HS-5 (cell line): Measurements from ENCODE around the gene GPR137.

Source experiments
- DNase-seq: peaks from one replicate; pipeline ENCODE4 v3.0.0-alpha.2; 2012; ENCODE audit warnings: low read depth

Gene GPR137

DNA sequence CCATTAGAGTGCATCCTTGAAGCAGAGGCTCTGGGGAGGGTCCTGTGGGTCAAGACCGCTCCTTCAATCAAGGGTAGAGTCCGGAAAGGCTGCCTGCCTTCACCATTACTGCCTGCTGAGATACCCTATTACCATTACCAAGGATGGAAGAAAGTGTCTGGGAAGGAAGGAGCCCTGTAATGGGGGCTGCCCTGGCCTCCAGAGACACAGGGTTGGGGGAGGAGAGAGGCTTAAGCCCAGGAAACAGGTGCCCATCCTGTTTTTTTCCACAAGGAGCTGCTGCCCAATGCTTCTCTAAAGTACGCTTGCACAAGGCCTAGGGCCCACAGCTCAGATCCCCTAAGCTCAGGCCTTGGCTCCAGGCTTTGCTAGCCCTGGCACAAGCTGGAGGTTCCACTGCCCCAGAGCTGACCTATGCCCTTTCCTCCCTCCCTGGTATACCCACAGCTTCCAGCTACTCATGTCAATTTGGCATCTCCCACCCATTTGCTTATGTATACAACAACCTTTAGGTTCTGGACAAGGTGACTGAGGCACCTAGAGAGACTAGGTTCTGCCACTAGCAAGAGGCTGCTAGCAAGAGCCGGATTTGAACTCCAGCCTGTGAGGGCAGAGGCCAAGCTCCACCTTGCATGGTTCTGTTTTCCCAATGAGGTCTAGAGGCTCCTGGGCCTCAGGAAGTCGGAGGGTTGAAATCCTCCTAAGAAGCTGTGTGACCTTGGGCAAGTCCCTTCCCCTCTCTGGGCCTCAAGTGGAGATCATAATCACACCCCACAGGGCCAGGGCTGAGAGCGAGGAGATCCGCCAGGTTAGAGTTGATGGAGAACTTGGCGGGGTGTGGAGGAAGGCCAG is 35.9 kb upstream of the GPR137 start:
- no peak for DNase-seq

DNA sequence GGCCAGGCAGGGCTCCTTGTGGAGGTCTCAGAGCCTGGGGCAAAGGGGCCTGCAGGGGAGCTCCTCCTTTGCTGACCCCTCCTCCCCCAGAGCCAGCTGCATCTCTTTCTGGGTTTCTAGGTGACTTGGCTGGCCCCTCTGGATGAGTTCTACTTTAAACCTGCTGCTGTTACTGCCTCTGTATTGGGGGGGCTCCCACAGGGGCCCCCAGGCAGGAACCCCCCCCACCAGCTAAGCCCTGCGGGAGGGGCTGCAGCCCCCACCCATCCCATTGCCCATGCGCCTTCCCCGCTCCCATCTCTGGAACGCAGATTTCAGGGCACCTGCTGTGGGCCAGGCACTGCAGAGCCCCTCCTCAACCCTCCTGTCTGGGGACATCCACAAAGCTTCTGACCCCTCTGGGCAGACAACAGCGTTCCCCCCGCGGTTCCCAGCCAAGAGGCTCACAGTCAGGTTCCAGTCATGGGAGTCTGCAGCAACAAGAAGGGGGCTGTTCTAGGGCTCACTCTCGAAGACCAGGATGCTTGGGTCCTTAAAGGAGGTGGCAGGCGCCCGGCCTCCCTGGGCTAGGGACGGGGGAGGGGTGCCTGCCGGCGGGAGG is 35.1 kb upstream of the GPR137 start:
- DNase-seq = no peak

DNA sequence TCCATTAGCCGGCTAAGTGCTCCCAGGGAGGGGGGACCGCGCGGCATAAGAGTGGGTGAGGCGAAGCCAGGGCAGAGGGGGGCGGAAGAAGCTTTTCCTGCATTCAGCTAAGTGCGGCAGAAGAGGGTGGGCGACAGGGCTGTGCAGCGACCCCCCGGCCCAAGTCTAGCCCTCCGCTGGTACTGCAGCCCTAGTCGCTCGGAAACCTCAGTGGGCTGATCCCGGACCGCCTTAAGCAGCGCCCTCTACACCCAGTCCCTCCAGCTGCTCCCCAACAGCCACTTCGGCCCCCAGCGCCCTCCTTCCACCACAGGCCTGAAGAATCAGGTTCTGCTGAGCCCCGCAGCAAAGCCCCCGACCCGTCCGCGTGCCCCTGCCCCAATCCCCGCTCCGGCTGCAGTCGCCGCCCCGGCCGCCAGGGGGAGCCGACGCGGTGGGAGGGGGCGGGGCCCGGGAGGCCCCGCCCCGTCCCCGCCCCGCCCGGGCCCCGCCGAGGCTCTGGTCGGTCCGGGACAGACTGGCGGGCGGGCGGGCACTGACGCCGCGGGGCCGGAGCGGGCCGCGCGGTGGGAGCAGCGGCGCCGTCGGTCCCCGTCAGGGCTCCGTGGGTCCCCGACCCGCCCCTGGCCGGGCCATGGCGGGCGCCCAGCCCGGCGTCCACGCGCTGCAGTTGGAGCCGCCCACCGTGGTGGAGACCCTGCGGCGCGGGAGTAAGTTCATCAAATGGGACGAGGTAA is 34.5 kb upstream of the GPR137 start, which contains the start of gene PLCB3:
TSS of gene PLCB3 (plus strand) at position 515 of the 737 bp plus-strand sequence. CDS start at position 635, 120 bp downstream.
- DNase-seq = no peak

DNA sequence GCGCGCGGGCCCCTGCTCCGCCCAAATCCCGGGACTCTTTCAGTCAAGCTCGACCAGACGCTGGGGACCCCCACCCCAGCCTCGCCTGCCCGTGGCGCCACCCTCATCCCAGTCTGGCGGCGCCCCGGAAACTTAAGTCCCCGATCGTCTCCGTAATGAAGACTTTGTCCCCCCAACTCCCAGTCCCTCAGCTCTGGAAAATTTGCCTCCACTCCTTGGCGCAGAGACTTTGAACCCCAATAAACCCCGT is 34.0 kb upstream of the GPR137 start:
- no peak for DNase-seq

DNA sequence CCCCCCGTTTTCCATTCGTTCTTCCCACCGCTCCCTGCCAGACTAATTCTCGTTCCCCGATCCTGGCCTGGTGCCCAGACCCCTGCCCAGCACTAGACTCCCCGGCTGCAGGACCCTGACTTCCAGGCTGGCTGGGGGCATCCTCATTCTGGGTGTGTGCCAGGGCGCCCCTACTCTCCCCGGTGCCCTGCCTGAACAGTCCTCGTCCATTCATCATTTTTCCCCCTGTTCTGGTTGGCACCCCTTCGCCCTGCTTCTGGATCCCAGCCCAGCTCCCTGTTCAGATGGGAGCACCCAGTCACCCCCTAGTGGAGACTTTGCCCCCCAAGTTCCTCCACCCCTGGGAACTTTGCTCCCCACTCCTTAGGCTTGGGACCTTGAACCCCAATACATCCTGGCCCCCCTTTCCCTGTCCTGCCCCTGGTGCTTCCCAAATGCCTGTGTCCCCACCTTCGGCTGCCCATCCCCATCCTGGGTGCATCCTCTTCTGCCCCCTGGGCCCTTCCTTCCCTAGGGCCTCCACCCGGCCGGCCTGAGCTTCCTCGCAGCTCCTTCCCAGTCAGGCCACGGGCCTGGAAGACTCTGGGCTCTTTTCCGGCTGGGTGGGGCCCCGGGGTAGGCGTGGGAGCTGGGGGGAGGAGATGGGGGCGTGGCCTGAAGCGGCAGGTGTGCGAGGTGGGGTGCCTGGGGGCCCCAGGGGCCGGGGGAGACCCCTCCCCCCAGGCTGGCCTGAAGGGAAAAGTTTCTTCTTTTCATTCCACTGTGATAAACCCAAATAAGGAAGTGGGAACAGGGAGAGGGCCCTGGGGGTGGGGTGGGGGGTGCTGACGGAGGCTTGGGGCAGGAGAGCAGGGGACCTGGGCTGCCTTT is 33.4 kb upstream of the GPR137 start:
- DNase-seq = no peak

DNA sequence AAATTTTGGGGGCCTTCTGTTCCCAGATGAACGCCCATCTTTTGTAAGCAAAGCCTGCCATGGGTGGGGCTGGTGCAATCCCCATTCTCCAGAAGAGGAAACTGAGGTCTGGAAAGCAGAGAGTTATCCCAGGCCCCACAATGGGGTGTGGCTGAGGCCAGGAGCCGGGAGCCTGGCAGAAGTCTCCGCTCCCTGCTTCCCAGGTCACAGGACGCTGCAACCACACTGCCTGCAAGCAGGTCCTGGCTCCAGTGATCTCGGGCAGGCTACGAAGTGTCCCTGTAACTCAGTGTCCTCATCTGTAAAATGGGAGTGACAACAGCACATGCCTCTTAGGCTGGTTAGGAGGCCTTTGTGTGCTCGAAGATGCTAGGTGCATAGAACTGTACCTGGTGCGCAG is 32.6 kb upstream of the GPR137 start:
- no peak for DNase-seq

DNA sequence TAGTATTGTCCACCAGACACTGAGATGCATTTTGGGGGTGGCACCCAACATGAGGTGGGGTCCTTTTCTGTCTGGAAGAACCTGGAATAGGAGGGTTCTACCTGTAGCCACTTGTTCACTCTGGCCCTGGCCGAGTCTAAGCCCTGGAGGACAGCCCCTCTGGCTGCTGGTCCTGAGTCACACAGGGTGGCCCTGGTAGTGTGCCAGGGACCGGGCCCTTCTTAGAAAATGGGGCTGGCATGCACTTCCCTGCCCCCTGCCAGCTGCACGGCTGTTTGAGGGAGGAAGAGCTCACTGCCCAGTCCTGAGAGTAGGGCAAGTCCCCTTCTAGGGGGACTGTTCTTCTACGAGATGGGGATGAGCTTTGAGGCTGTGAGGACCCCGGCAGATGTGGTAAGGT is 32.2 kb upstream of the GPR137 start:
- DNase-seq = no peak

DNA sequence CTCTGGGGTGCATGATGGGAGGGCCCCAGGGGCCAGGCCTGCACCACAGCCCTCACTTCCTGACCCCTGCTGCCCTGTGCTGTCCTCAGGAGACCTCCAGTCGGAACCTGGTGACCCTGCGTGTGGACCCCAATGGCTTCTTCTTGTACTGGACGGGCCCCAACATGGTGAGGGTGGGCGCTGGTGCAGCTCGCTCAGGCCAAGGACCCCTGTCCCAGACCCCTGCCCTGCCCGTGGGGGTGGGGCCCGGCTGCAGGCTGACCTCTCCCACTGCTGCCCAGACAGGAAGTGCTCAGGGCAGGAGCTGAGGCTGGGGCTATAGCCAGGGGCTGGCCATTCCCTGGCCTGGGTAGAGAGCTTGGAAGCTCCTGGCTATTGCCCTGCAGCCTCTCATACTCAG is 31.3 kb upstream of the GPR137 start:
- DNase-seq = no peak

DNA sequence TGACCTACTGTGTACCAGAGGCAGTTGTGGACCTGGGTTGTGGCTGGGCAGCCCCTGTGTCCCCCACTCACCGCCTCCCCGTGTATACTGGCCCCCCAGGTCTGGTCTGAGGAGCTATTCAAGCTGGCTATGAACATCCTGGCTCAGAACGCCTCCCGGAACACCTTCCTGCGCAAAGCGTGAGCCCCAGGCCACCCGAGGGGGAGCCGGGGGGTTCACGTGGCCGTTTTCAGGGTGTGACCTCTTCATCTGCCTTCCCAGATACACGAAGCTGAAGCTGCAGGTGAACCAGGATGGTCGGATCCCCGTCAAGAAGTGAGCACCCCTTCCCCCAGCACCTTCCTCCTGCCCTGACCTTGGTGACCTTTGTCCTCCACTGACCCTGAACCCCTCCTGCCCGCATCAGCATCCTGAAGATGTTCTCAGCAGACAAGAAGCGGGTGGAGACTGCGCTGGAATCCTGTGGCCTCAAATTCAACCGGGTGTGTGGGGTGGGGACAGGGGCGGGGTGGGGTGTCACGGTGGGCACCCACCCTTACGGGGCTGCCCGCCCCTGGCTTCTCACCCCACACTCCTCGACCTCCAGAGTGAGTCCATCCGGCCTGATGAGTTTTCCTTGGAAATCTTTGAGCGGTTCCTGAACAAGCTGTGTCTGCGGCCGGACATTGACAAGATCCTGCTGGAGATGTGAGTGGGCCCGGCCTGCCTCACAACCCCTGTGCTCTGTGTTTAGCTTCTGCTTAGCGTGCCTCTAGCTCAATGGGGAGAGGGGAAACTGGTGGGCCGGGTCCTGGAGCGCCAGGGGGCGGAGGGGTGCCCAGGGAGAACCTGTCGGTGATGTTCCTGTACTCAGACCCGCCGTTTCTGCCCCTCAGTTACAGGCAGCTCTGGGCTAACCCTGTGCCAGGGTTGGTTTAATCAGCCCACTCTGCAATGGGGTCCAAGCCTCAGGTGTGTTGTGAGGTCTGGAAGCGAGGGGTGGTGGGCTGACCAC is 30.2 kb upstream of the GPR137 start:
- DNase-seq = no peak

DNA sequence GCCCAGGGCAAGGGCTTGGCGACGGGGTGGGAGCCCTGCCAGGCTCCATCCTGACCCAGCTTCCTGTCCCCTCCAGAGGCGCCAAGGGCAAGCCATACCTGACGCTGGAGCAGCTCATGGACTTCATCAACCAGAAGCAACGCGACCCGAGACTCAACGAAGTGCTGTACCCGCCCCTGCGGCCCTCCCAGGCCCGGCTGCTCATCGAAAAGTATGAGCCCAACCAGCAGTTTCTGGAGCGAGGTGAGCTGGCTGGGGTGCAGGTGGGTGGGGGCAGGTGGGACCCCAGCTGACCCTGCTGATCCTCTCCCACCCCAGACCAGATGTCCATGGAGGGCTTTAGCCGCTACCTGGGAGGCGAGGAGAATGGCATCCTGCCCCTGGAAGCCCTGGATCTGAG is 29.3 kb upstream of the GPR137 start:
- DNase-seq = no peak

DNA sequence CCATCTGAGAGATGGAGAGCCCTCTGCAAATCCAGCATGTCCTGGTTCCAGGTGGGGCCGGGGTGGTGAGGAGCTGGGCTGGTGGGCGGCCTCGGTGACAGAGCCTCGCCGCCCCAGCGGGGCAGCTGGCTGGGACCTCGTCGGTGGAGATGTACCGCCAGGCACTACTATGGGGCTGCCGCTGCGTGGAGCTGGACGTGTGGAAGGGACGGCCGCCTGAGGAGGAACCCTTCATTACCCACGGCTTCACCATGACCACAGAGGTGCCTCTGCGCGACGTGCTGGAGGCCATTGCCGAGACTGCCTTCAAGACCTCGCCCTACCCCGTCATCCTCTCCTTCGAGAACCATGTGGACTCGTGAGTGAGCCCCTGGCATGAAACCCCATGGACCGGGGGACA is 27.3 kb upstream of the GPR137 start:
- DNase-seq = no peak

DNA sequence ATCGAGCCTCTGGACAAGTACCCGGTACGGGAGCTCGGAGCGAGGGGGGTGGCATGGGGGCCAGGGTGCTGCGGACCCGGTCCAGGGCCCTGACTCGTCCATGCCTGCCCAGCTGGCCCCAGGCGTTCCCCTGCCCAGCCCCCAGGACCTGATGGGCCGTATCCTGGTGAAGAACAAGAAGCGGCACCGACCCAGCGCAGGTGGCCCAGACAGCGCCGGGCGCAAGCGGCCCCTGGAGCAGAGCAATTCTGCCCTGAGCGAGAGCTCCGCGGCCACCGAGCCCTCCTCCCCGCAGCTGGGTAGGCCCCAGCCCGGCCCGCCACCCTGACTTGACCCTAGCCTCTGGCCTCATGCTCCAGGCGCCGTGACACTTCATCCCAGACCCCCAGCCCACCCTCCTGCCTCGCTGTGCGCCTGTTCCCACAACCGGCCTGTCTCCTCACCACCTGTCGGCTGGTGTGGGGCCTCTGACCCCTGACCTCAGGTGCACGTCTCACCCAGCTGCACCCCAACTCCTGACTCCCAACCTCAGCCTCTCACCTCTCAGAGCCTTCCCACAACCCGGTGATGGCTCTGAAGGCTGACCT is 26.6 kb upstream of the GPR137 start:
- DNase-seq = no peak

DNA sequence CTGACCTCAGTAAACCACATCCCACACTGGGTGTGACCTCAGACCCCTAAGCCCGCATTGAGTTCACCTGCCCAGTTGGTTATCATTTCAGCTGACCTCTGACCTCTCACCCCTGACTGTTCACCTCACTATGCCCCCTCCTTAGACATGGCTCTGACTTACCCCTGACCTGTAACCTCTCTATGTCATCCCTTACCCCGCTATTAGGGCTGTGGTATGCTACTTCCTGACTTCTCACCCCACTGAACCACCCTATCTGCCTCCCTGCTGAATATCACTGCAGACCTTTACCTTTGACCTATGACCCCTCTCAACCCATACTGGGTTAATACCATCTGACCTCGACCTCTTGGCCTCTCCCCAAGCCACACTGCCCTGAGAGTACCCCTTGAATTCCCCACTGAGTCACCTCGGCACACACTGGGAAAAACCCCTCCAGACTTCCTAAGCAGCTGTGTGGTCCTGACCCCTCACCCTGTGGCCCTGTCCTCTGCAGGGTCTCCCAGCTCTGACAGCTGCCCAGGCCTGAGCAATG is 26.0 kb upstream of the GPR137 start:
- no peak for DNase-seq

DNA sequence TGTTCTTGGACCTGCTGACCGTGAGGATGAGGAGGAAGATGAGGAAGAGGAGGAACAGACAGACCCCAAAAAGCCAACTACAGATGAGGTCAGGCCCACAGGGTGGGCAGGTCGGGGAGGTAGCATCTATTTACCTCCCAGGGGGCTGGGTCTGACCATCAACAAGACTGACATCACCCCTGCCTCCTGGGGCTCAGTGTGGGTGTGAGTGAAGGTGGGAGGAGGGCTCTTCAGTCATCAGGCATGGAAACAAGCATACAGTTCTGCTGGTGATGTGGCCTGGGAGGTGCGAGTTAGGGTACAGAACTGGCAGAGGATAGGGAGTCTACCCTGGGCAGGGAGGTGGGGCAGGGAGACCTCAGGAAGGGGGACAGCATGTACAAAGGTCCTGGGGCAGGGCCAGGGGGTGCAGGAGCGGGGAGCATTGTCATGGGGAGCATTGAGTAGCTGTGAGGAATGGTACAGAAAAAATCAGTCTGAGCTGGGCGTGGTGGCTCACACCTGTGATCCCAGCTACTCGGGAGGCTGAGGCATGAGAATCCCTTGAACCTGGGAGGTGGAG is 25.4 kb upstream of the GPR137 start:
- no peak for DNase-seq

DNA sequence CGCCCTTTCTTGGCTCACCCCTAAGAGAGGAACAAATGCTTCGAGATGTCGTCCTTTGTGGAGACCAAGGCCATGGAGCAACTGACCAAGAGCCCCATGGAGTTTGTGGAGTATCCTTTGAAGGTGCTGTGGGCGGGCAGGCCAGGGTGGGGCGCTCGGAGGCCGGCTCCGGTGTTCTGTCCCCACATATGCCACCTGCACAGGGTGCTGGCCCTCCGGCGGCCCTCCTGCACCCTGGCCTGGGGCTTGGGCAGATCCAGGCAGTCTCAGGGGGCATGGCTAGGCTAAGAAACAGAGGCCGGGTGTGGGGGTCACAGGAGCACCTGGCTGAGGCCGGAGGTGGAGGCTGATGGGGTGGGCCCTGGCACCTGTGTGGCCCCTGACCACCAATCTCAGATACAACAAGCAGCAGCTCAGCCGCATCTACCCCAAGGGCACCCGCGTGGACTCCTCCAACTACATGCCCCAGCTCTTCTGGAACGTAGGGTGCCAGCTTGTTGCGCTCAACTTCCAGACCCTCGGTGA is 24.0 kb upstream of the GPR137 start:
- no peak for DNase-seq

DNA sequence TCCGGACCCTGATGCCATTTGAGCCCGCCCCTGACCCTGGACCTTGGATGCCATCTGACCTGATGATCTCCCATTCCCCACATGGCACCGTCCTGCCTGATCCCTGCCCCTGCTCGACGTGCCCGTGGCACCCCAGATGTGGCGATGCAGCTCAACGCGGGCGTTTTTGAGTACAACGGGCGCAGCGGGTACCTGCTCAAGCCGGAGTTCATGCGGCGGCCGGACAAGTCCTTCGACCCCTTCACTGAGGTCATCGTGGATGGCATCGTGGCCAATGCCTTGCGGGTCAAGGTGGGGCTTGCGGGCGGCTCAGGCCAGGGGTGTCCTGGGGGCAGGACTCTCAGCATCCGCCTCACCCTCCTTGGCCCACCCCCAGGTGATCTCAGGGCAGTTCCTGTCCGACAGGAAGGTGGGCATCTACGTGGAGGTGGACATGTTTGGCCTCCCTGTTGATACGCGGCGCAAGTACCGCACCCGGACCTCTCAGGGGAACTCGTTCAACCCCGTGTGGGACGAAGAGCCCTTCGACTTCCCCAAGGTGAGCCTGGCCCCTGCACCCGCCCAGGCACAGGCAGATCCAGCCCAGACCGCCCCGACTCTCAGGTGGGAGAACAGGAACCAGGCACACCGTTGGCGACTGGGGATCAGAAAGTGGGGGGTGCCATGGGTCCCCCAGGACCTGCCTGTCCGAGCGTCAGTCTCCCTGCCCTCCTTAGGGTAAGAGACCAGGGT is 23.2 kb upstream of the GPR137 start:
- no peak for DNase-seq

DNA sequence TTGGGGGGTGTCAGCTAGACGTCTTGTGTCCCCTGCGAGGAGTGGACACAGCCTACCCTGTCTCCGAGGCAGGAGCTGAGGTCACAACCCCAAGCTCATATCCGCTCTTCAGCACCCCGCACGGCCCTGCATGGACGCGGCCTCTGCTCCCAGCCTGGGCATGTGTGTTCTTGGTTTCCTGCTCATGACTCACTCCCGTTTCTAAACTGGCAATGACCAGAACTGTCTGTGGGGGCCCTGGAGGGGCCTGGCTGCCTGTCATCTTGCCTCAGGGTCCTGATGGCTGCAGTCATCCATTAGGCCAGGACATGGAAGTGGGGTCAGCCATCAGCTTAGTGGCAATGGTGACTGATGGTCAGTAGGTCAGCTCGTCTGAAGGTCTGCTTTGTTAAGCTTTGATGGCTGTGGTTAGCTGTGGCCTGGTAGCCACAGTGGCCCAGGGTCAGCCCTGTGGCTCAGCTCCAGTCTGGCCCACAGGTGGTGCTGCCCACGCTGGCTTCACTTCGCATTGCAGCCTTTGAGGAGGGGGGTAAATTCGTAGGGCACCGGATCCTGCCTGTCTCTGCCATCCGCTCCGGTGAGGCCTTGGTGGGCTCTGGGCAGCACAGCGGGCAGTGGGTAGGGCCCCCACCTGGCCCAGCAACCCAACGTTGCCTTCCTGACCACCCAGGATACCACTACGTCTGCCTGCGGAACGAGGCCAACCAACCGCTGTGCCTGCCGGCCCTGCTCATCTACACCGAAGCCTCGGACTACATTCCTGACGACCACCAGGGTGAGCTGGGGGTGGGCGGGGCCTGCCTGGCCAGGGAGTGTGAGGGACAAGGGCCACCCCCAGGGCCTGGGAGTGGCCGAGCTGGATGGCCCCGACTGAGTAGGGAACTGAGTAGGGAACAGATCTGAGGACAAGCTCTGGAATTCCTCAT is 22.4 kb upstream of the GPR137 start:
- DNase-seq = no peak

DNA sequence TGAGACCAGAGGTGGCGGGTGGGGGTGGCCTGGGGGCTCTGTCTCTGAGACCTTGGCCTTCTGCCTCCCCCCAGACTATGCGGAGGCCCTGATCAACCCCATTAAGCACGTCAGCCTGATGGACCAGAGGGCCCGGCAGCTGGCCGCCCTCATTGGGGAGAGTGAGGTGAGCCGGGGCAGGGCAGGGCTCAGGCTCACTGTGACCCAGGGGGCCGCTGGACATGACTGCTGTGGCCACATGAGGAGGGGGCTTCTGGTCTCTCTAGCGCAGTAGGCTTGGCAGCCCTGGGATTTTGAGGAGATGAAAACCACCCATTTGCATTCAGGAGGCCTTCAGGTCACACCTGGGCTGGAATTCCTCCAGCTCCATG is 21.7 kb upstream of the GPR137 start:
- DNase-seq = no peak
